ENCODE results near the gene YTHDF2.
"Not testable (repeated sequence)": the region's sequence is repeated elsewhere in the genome, so short reads cannot be mapped to it uniquely, and the experiment has no call there.

Gene YTHDF2

GRCh38 chr1:28736450-28737306 lies at the start of gene YTHDF2:
YTHDF2 (plus strand) TSS chr1:28736940; CDS start chr1:28737121, 181 bp downstream.
- DNase-seq = peak; percentile 99

DNA sequence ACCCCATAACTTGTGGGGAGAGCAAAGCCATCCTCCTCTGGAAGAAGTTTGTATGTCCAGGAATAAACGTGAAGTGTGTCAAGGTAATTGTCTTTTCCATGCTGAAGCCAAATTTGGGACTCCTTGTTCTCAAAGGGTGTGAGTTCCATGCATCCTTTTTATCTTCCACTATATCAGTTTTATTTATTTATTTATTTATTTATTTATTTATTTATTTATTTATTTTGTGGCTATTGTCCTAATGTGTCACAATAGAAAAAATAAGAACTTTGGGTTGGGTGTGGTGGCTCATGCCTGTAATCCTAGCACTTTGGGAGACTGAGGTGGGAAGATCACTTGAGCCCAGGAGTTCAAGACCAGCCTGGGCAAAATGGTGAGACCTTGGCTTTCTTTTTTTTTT lies 45.1 kb upstream of the YTHDF2 start:
- not testable (repeated sequence) for DNase-seq

DNA sequence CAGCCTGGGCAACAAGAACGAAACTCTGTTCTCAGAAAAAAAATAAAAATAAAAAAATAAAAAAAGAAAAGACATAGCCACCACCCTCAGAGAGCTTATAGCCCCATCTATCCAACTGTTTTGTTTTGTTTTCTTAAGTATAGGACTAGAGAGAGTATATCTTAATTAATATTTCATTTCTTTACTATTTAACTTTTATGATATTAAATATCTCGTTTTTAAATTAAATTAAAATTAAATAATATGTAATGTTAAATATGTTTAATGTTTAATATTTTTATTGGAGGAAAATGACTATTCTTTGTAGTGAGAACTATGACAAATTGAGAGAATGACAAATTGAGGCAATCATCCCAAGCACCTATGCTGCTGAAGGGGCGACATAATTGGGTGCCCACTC lies 33.1 kb upstream of the YTHDF2 start:
- DNase-seq = no peak

GRCh38 chr1:28716336-28716735 lies 20.4 kb upstream of the YTHDF2 start:
- no peak for DNase-seq

DNA sequence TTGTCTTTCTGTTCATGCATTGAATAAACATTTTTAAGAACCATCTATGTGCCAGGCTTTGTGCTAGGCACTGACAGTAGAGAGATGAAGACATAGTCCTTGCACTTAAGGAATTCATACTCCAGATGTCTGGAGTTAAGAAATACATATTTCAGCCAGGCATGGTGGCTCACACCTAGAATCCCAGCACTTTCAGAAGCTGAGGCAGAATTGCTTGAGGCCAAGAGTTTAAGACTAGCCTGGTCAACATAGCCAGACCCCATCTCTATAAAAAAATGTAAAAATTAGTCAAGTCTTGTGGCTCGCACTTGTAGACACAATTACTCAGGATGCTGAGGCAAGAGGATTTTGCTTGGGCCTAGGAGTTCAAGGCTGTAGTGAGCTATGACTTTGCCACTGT lies 18.6 kb upstream of the YTHDF2 start:
- DNase-seq = no peak

DNA sequence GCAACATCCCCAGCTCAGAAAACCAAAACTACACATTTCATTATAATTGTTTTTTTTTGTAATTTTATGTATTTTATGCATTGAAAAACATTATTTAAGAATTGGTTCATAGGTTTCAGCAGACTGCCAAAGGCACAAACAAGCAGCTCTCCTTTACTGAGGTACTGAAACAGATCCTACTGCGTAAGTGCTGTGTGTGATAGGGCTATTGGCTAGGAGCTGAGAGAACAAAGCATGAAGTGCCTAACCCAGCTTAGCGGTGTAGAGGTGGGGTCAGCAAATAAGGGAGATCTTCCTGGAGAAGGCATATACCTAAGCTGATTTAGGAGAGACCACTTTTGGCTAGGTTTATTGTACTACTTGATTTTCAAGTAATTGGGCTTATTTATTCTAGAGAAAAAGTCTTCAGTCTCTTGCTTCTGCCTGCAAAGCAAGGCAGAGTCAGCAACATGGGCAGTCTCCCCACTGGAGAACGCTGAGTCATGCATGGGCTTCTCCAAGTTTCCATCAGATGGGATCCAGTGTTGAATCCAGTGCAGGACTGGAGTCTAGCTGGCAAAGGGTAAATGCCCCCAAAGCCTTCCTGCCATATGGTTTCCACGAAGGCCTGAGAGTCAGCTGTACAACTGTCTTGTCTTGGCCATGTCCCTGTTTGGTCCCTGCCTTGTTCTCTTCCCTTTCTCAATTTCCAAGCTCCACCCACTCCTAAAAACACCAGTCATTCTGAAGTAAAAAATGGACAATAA lies 18.0 kb upstream of the YTHDF2 start:
- no peak for DNase-seq

DNA sequence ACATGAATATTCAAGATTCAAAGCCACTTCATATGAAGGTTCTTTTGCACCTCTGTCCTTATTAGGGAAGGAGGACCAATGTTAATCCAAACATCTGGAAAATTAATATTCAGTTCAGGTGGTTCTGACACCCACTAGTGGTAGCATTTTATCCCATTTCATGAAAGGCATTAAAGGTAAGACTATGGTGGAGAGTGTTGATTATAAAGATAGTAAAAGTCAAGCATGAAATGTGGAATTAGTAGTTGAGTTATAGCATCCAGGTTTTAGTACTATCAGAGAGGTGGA lies 17.5 kb upstream of the YTHDF2 start:
- no peak for DNase-seq

GRCh38 chr1:28720376-28720775 lies 16.4 kb upstream of the YTHDF2 start:
- no peak for DNase-seq

DNA sequence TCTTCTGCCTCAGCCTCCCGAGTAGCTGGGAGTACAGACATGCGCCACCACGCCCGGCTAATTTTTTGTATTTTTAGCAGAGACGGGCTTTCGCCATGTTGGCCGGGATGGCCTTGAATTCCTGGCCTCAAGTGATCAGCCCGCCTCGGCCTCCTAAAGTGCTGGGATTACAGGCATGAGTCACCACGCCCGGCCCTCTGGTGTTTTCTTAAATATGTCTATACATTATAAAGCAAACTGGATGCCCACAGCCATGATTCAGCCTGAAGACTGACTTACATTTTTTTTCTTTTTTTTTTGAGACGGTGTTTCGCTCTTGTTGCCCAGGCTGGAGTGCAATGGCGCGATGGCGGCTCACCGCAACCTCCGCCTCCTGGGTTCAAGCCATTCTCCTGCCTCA lies 14.8 kb upstream of the YTHDF2 start:
- DNase-seq = not testable (repeated sequence)

DNA sequence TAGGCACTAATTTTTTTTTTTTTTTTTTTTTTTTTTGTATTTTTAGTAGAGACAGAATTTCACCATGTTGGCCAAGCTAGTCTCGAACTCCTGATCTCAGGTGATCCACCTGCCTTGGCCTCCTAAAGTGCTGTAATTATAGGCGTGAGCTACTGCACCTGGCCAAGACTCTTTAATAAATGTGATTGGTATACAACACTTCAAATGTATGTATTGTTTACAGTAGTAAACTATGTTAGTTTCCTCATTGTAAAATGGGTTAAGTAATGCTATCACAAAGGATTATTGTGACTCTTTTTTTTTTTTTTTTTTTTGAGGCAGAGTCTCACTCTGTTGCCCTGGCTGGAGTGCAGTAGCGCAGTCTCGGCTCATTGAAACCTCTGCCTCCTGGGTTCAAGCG lies 11.4 kb upstream of the YTHDF2 start:
- DNase-seq = not testable (repeated sequence)

DNA sequence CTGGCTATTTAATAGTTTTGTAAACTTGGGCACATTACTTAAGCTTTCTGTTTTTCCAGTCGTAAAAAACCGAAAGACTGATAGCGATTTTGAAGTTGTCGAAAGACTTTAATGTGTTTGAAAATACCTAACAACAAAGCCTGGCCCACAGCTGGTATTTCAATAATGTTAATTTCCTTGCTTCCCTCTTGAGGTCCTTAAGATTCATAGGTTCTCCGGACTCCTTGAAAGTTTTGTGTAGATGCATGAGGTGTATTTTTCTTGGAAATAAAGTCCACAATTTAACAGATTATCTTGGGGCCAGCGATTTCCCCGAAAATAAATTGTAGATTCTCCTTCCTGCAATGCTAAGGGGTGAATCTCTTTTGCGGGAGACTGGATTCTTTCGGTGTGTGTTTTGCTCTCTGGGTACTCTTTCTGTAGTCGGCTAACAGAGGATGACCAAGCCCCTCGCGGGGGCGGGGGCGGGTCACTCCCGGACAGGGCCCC lies 735 bp upstream of the YTHDF2 start:
- DNase-seq = no peak

DNA sequence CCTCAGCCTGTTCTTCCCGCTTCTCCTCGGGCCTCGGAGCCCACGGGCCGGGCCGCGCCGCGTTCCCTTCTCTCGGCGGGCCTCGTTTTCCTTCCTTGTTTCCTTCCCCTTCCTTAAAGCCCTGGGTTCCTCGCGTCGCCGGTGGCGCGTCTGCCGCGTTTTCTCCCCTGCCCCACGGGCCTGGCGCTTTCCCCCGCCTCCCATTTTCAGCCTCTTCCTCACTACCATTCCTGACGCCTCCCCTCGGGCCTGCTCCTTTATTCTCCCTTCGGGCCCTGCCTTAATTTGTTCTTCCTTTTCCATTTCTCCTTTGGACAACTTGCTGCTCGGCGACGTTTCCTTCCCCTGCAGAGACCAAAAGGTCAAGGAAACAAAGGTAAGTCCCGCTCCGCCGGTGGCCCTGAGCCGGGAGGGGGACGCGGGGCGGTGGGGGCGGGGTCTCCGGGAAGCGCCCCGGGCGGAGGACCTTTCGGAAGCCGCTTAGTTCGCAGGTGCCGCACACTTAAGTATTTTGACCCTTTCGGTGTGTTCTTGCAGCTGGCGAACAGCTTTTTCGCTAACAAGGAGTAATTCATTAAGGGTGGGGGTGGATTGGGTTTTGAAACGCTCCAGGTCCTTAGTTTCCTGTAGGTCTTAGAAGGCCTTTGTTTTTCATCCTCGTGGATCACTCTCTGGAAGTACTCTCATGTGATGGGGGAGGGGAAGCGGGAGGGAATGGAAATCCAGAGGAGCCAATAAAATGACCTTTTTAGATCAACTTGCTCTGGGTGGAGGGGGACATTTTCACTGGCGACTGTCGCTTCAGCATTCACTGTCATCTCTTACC lies 780 bp downstream of the YTHDF2 start:
- DNase-seq = peak; percentile 29

DNA sequence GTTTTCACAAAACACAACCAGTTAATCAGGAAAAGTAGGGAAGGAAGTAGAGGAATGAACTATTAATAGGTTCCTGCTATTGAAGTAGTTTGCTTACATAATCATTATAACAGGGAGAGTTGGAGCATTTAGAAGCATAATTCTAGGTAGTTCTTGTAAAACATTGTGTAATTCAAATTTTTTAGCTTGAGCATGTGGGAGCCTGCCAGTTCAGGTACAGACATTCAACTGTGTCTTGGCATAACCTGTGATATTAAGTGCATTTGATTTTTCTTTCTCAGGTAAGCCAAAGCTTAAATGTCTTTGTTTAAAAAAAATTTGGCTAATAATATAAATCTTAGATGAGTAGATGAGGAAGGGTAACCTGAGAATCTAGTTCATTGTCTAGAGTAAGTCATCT lies 3.4 kb downstream of the YTHDF2 start:
- no peak for DNase-seq

DNA sequence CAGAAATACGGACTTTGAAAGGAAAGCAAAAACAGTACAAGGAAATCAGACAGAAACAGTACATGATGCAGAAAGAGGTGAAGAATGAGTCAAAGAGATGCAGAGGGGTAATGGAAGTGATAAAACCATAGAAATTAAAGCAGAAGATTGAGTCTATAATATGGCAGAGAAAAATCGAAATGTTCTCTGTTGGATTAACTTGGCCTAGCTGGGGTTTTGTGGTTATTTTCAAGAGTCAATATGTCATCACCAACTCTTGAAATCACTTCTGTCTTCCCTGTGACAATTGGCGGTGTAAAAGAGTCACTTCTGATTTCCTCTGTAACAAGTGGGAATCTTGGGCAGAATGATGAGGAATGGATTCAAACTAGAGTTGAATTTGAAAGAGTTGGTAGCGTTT lies 7.4 kb downstream of the YTHDF2 start:
- DNase-seq = peak; percentile 42

- no peak for DNase-seq
These were observed 9.0 kb downstream of the YTHDF2 start for GRCh38 chr1:28745653-28746173.

DNA sequence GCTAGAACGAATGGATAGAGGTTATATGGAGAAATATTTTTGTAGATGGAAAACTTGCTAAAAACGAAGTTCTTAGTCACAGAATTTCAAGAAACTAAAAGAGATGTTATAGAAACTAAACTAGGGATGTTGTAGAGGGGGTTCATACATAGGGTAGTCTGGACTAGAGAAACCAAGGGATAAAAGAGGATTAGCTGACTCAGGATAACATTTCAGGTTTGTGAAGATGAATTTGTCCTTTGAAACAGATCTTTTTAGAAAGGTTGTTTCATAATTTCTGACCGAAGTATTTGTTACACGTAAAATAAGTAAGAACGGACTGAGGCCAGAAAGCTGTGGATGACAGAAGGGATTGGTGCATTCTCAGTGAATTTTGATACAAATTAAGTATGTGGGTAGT lies 13.6 kb downstream of the YTHDF2 start:
- DNase-seq = no peak

- not testable (repeated sequence) for DNase-seq
These were observed 14.1 kb downstream of the YTHDF2 start for GRCh38 chr1:28750771-28751294.

GRCh38 chr1:28751315-28752060 lies 14.7 kb downstream of the YTHDF2 start:
- no peak for DNase-seq

GRCh38 chr1:28755701-28756100 lies 19.0 kb downstream of the YTHDF2 start:
- DNase-seq = no peak

DNA sequence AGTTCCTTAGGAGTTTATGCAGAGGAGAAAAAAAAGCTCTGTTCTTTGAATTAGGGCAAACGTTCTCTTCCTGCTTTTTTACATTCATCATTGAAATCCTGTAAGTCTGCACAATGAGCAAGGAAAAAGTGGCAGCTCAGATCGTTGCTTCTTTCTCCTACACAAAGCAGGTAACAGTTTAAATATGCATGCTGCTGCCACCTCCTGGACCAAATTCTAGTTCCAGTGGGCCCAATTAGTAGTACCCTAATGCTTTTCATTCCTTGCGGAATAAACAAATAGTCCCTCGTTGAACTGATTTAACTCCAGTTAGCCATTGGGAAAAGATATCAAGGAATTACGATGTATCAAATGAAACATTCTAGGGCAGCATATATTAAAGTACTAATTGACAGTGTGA lies 20.1 kb downstream of the YTHDF2 start:
- no peak for DNase-seq

DNA sequence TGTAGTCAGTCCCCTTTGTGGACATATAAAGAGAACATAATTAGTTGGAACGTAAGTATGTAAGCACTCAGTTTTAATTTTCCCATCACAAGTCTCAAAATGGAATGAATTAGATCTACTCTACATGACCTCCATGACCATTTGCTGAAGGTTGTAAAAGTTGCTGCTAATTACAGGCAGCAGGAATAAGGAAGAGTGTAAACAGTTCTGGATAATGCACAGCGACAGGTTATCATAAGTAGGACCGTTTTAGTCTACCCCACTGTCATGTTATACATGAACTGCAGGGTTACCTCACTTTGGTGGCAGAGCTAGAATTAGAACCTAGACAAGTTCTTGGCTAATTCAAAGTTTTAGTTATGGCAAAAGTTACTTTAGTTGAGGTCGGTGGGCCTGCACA lies 21.7 kb downstream of the YTHDF2 start:
- no peak for DNase-seq

GRCh38 chr1:28759257-28759656 lies 22.5 kb downstream of the YTHDF2 start:
- DNase-seq = no peak
